GM20000 (cell line): ENCODE data around the gene ZC3HAV1.
"Not testable (repeated sequence)": the region's sequence is repeated elsewhere in the genome, so short reads cannot be mapped to it uniquely, and the experiment has no call there.

Source experiments
- DNase-seq: peaks from one replicate; pipeline ENCODE4 v3.0.0; 2012; ENCODE audit warnings: low spot score
- CTCF ChIP-seq: IDR thresholded peaks from 2 replicates; pipeline ENCODE4 v1.5.1; 2012; ENCODE audit warnings: mild to moderate bottlenecking, control low read depth; ENCODE audit errors: extremely low read depth, missing control alignments

The ZC3HAV1 gene

GRCh38 chr7:139109188-139109982 is at the start of gene ZC3HAV1:
TSS of gene ZC3HAV1 (minus strand) at chr7:139109720. CDS start at chr7:139109331, 389 bp downstream.
- TF ChIP-seq CTCF: no peak
- peak; percentile 88 for DNase-seq

- TF ChIP-seq CTCF: no peak
- DNase-seq: no peak
Measured at GRCh38 chr7:139153832-139154231, 44.3 kb upstream of the ZC3HAV1 start.

- no peak for TF ChIP-seq CTCF
- no peak for DNase-seq
Measured at GRCh38 chr7:139152149-139152548, 42.6 kb upstream of the ZC3HAV1 start.

GRCh38 chr7:139139150-139139549 is 29.6 kb upstream of the ZC3HAV1 start:
- TF ChIP-seq CTCF: no peak
- no peak for DNase-seq

- no peak for TF ChIP-seq CTCF
Measured at GRCh38 chr7:139133335-139134139, 24.0 kb upstream of the ZC3HAV1 start.

GRCh38 chr7:139132887-139133286 is 23.4 kb upstream of the ZC3HAV1 start:
- no peak for TF ChIP-seq CTCF
- DNase-seq: no peak

More at GRCh38 chr7:139133335-139134139, 24.0 kb upstream of the ZC3HAV1 start:
- peak; percentile 75 for DNase-seq

GRCh38 chr7:139131601-139132041 is 22.1 kb upstream of the ZC3HAV1 start:
- DNase-seq: no peak

GRCh38 chr7:139129814-139130213 is 20.3 kb upstream of the ZC3HAV1 start:
- not testable (repeated sequence) for DNase-seq

More at GRCh38 chr7:139131601-139132041, 22.1 kb upstream of the ZC3HAV1 start:
- no peak for TF ChIP-seq CTCF
